Measurements from ENCODE around the gene ARHGAP22.

Gene ARHGAP22

GRCh38 chr10:48526011-48526821, 78.7 kb downstream of the ARHGAP22 start:
- no peak for DNase-seq

- DNase-seq, result no peak
Measured at GRCh38 chr10:48525113-48525512, 79.8 kb downstream of the ARHGAP22 start.

- no peak for DNase-seq
Measured at GRCh38 chr10:48523820-48524758, 80.8 kb downstream of the ARHGAP22 start.

GRCh38 chr10:48523212-48523819, 81.6 kb downstream of the ARHGAP22 start:
- no peak for DNase-seq

GRCh38 chr10:48522011-48522765, 82.7 kb downstream of the ARHGAP22 start:
- DNase-seq, result no peak

GRCh38 chr10:48520594-48520993, 84.3 kb downstream of the ARHGAP22 start:
- DNase-seq, result no peak

- no peak for DNase-seq
Measured at GRCh38 chr10:48520184-48520506, 84.7 kb downstream of the ARHGAP22 start.

- DNase-seq, result no peak
Measured at GRCh38 chr10:48519481-48520183, 85.2 kb downstream of the ARHGAP22 start.

- no peak for DNase-seq
Measured at GRCh38 chr10:48518986-48519385, 85.9 kb downstream of the ARHGAP22 start.

- DNase-seq, result no peak
Measured at GRCh38 chr10:48517911-48518811, 86.7 kb downstream of the ARHGAP22 start.

- DNase-seq, result no peak
Measured at GRCh38 chr10:48517482-48517881, 87.4 kb downstream of the ARHGAP22 start.

- DNase-seq, result no peak
Measured at GRCh38 chr10:48516911-48517310, 88.0 kb downstream of the ARHGAP22 start.

- DNase-seq, result no peak
Measured at GRCh38 chr10:48514916-48515315, 90.0 kb downstream of the ARHGAP22 start.

GRCh38 chr10:48514255-48514654, 90.6 kb downstream of the ARHGAP22 start:
- DNase-seq, result no peak

GRCh38 chr10:48512861-48513260, 92.0 kb downstream of the ARHGAP22 start:
- no peak for DNase-seq

GRCh38 chr10:48511875-48512231, 93.0 kb downstream of the ARHGAP22 start:
- peak; percentile 23 for DNase-seq

- DNase-seq, result no peak
Measured at GRCh38 chr10:48511066-48511874, 93.6 kb downstream of the ARHGAP22 start.

- no peak for DNase-seq
Measured at GRCh38 chr10:48509974-48510692, 94.7 kb downstream of the ARHGAP22 start.

All from CD4-positive, alpha-beta T cell treated with Interleukin-17A for 1 hour (primary cell).